ENCODE measurements around the gene USP34. TPM values are rescaled to one million over a fixed set of nuclear protein-coding genes. Genes with fewer than 3 reads are reported as not detected.

Gene USP34
- total and polyA plus RNA-seq, 2 of the 4 experiments (the other 2 are of a cell fraction) = 34.7 to 128 TPM

DNA sequence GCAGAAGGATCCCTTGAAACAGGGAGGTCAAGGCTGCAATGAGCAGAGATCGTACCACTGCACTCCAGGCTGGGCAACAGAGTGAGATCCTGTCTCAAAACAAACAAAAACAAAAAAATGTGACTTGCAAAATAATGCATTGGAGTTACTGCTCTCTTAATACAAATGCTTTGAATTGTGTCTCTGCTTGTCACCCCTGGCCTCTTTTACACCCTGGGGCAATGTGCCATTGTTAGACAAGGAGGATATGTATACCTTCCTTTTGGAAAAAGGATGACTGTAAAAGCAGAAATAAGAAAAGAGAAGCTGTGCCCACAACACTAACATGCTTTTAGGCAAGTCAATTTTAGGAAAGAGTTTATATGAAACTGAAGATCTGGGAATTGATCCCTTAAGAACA lies 329.7 kb downstream of the USP34 start:
- Histone ChIP-seq H3K9ac (ENCODE audit: low read depth, low read length) (no peak overlapping the region), H4K8ac (ENCODE audit: low read depth in 2 of 2, low read length in 2 of 2) (no peak overlapping the region), H3K36me3 (ENCODE audit: control insufficient read depth, insufficient read depth, low read length) (peaks cover 3% of the 10 kb centered on the region), H2BK15ac (ENCODE audit: low read depth, low read length) (no peak overlapping the region), H2BK120ac (ENCODE audit: low read depth, low read length) (no peak overlapping the region), H3K9me1 (ENCODE audit: insufficient read depth, low read length) (no peaks in the 10 kb centered on the region), H3K18ac (ENCODE audit: low read depth, low read length) (no peak overlapping the region), H4K20me1 (ENCODE audit: insufficient read depth, low read length) (no peaks in the 10 kb centered on the region), H3K4me2 (ENCODE audit: low read depth, low read length) (no peak overlapping the region), H3K27ac (ENCODE audit: insufficient read depth, low read length) (no peak overlapping the region), H3K27me3 (ENCODE audit: control insufficient read depth, insufficient read depth, low read length) (no peaks in the 10 kb centered on the region), H2BK20ac (ENCODE audit: low read depth, low read length) (no peak overlapping the region), H3K9me3 (ENCODE audit: control insufficient read depth, insufficient read depth, low read length) (no peaks in the 10 kb centered on the region), H2AFZ (replicated peaks; ENCODE audit: low read length, poor library complexity) (no peak overlapping the region), H4K91ac (ENCODE audit: insufficient read depth, low read depth, low read length) (no peak overlapping the region), H2AK5ac (ENCODE audit: low read depth, low read length) (no peak overlapping the region), H3K4me3 (ENCODE audit: insufficient read depth, low read depth, low read length) (no peak overlapping the region), H2AK9ac (replicated peaks; ENCODE audit: low read depth, low read length, poor library complexity) (no peak overlapping the region), H3K56ac (ENCODE audit: extremely low read depth, insufficient read depth, low read length) (no peak overlapping the region), H3K23ac (ENCODE audit: low read depth, low read length) (no peak overlapping the region), H3K4me1 (ENCODE audit: control insufficient read depth, insufficient read depth, low read length) (no peaks in the 10 kb centered on the region), H2BK5ac (ENCODE audit: low read depth, low read length, poor library complexity, severe bottlenecking) (no peak overlapping the region), H3K4ac (ENCODE audit: low read depth, low read length) (no peak overlapping the region), H3K79me1 (ENCODE audit: low read depth in 1 of 2, low read length in 2 of 2) (peaks cover 7 to 16% of the 10 kb centered on the region in 2 experiments), H4K5ac (ENCODE audit: low read depth, low read length) (no peak overlapping the region), H3K14ac (replicated peaks; ENCODE audit: low read depth, low read length) (no peak overlapping the region)
- no TSS peak for BruUV-seq (replicated peaks)
- WGBS, 2 experiments (ENCODE audit: extremely low coverage in 2 of 2, insufficient read length in 1 of 2) = no CpG with 5 or more reads among the region's 1 CpG
- CTCF ChIA-PET = no interaction called here
- TF ChIP-seq NFE2L2 (IDR thresholded peaks at IDR 0.05; ENCODE audit: low read depth, low read length) (no peak), MAZ (IDR thresholded peaks at IDR 0.05; ENCODE audit: borderline replicate concordance, low read depth, low read length) (no peak), RAD21 (IDR thresholded peaks at IDR 0.05; ENCODE audit: low read length) (no peak), CHD1 (IDR thresholded peaks at IDR 0.05; ENCODE audit: low read depth, low read length) (no peak), MAFK (IDR thresholded peaks at IDR 0.05; ENCODE audit: low read depth, low read length) (no peak), SMC3 (IDR thresholded peaks at IDR 0.05; ENCODE audit: low read depth, low read length) (no peak), CEBPB (IDR thresholded peaks at IDR 0.05; ENCODE audit: low read depth, low read length) (no peak), RCOR1 (IDR thresholded peaks at IDR 0.05; ENCODE audit: insufficient replicate concordance, low read length) (no peak), BHLHE40 (IDR thresholded peaks at IDR 0.05; ENCODE audit: low read depth, low read length) (no peak), POLR2A (IDR thresholded peaks at IDR 0.05; ENCODE audit: low read depth, low read length) (no peak), MXI1 (IDR thresholded peaks at IDR 0.05; ENCODE audit: borderline replicate concordance, low read depth, low read length) (no peak)
- TF ChIP-seq, protein P1, sequence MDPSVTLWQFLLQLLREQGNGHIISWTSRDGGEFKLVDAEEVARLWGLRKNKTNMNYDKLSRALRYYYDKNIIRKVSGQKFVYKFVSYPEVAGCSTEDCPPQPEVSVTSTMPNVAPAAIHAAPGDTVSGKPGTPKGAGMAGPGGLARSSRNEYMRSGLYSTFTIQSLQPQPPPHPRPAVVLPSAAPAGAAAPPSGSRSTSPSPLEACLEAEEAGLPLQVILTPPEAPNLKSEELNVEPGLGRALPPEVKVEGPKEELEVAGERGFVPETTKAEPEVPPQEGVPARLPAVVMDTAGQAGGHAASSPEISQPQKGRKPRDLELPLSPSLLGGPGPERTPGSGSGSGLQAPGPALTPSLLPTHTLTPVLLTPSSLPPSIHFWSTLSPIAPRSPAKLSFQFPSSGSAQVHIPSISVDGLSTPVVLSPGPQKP (IDR thresholded peaks at IDR 0.05; ENCODE audit: borderline replicate concordance, low read depth, low read length) = no peak
- TF ChIP-seq, protein P2, sequence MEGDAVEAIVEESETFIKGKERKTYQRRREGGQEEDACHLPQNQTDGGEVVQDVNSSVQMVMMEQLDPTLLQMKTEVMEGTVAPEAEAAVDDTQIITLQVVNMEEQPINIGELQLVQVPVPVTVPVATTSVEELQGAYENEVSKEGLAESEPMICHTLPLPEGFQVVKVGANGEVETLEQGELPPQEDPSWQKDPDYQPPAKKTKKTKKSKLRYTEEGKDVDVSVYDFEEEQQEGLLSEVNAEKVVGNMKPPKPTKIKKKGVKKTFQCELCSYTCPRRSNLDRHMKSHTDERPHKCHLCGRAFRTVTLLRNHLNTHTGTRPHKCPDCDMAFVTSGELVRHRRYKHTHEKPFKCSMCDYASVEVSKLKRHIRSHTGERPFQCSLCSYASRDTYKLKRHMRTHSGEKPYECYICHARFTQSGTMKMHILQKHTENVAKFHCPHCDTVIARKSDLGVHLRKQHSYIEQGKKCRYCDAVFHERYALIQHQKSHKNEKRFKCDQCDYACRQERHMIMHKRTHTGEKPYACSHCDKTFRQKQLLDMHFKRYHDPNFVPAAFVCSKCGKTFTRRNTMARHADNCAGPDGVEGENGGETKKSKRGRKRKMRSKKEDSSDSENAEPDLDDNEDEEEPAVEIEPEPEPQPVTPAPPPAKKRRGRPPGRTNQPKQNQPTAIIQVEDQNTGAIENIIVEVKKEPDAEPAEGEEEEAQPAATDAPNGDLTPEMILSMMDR (conservative IDR thresholded peaks at IDR 0.05; ENCODE audit: low read depth, low read length) = no peak
- TF ChIP-seq, protein P3, sequence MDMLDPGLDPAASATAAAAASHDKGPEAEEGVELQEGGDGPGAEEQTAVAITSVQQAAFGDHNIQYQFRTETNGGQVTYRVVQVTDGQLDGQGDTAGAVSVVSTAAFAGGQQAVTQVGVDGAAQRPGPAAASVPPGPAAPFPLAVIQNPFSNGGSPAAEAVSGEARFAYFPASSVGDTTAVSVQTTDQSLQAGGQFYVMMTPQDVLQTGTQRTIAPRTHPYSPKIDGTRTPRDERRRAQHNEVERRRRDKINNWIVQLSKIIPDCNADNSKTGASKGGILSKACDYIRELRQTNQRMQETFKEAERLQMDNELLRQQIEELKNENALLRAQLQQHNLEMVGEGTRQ (IDR thresholded peaks at IDR 0.05; ENCODE audit: low read depth, low read length) = no peak
- in situ Hi-C loops (cut with MboI; ENCODE audit: low sequenced_read_pairs) = no loop called here
- DNase-seq (no peak), ATAC-seq (ENCODE audit: low read depth) (no peak)
- intact Hi-C loops (cut with micrococcal nuclease) = no loop called here
- dilution Hi-C loops (cut with HindIII; ENCODE audit: low sequenced_read_pairs, unreplicated experiment) = no loop called here
- POLR2A ChIA-PET (ENCODE audit: unreplicated experiment) = no interaction called here

Measured in IMR-90 (cell line).